GM23338 (cell line): ENCODE measurements around the gene HOXB5. TPM values are rescaled to one million over a fixed set of nuclear protein-coding genes. Genes with fewer than 3 reads are reported as not detected.

Experiments
- ATAC-seq: fragments of 200-7000 bp; cut with Tn5 transposase; 3 replicates; pipeline ENCODE4 v1.9.1; 2020
- DNase-seq: peaks from one replicate; pipeline ENCODE4 v3.0.0-alpha.2; 2015; ENCODE audit warnings: low spot score
- H2AFZ ChIP-seq: fragments of 200-600 bp; sonication (generic); 2 replicates; pipeline ENCODE4 v1.8.0; 2016; ENCODE audit warnings: antibody characterized with exemption, mild to moderate bottlenecking, moderate library complexity
- H3F3A ChIP-seq: fragments of 200-600 bp; sonication (generic); replicated peaks from 2 replicates; pipeline ENCODE4 v1.8.0; 2017; ENCODE audit warnings: antibody characterized with exemption, mixed run types, low read depth
- H3K27ac ChIP-seq: fragments of 200-600 bp; sonication (generic); 2 replicates; pipeline ENCODE4 v1.6.1; 2016; ENCODE audit warnings: low read depth
- H3K27me3 ChIP-seq: fragments of 200-600 bp; sonication (generic); 2 replicates; pipeline ENCODE4 v1.8.0; 2016; ENCODE audit warnings: mild to moderate bottlenecking, mixed run types, moderate library complexity; ENCODE audit not compliant: insufficient read depth
- H3K36me3 ChIP-seq: fragments of 200-600 bp; sonication (generic); 2 replicates; pipeline ENCODE4 v1.8.0; 2016; ENCODE audit warnings: mild to moderate bottlenecking; ENCODE audit not compliant: insufficient read depth
- H3K4me1 ChIP-seq: fragments of 200-600 bp; sonication (generic); 2 replicates; pipeline ENCODE4 v1.8.0; 2016; ENCODE audit warnings: mild to moderate bottlenecking, moderate library complexity; ENCODE audit not compliant: insufficient read depth
- H3K4me2 ChIP-seq: fragments of 200-600 bp; sonication (generic); 2 replicates; pipeline ENCODE4 v1.7.1; 2017; ENCODE audit warnings: mixed run types
- H3K4me3 ChIP-seq: fragments of 200-600 bp; sonication (generic); 2 replicates; pipeline ENCODE4 v1.6.1; 2016; ENCODE audit warnings: mixed run types
- H3K79me2 ChIP-seq: fragments of 200-600 bp; sonication (generic); replicated peaks from 2 replicates; pipeline ENCODE4 v1.8.0; 2017; ENCODE audit warnings: mild to moderate bottlenecking; ENCODE audit not compliant: insufficient read depth
- H3K9me2 ChIP-seq: fragments of 200-600 bp; sonication (generic); 2 replicates; pipeline ENCODE4 v1.8.0; 2017; ENCODE audit not compliant: insufficient read depth
- H4K20me1 ChIP-seq: fragments of 200-600 bp; sonication (generic); replicated peaks from 2 replicates; pipeline ENCODE4 v1.8.0; 2017; ENCODE audit warnings: mild to moderate bottlenecking; ENCODE audit not compliant: insufficient read depth
- H3K27ac Mint-ChIP-seq: 2 replicates; pipeline ENCODE4 v1.8.0; 2020; ENCODE audit warnings: inconsistent platforms, mild to moderate bottlenecking, moderate library complexity, mixed read lengths
- H3K27me3 Mint-ChIP-seq: 3 replicates; pipeline ENCODE4 v1.8.0; 2022; ENCODE audit warnings: low read depth, mild to moderate bottlenecking, moderate library complexity, mixed read lengths, inconsistent platforms; ENCODE audit not compliant: insufficient read depth, poor library complexity
- H3K36me3 Mint-ChIP-seq: 3 replicates; pipeline ENCODE4 v1.8.0; 2021; ENCODE audit warnings: low read depth, mild to moderate bottlenecking, inconsistent platforms, moderate library complexity, mixed read lengths
- H3K4me1 Mint-ChIP-seq: 3 replicates; pipeline ENCODE4 v1.8.0; 2020; ENCODE audit warnings: mild to moderate bottlenecking, inconsistent platforms, mixed read lengths
- H3K4me3 Mint-ChIP-seq: 3 replicates; pipeline ENCODE4 v1.8.0; 2021; ENCODE audit warnings: moderate library complexity, mild to moderate bottlenecking, inconsistent platforms, mixed read lengths
- H3K9me3 Mint-ChIP-seq: 3 replicates; pipeline ENCODE4 v1.8.0; 2020; ENCODE audit warnings: moderate library complexity, mild to moderate bottlenecking, inconsistent platforms, mixed read lengths
- CREB1 ChIP-seq: fragments of 250-450 bp; sonication (Bioruptor Pico); IDR thresholded peaks from 2 replicates; pipeline ENCODE4 v1.5.0; 2020; ENCODE audit warnings: low read depth, mild to moderate bottlenecking, moderate library complexity
- EZH2 ChIP-seq: fragments of 200-600 bp; sonication (generic); IDR thresholded peaks from one replicate; pipeline ENCODE4 v1.8.0; 2017; ENCODE audit warnings: antibody characterized with exemption, mild to moderate bottlenecking, low read depth; ENCODE audit not compliant: unreplicated experiment
- POLR2AphosphoS5 ChIP-seq: IDR thresholded peaks from 2 replicates; pipeline ENCODE4 v1.6.1; 2016; ENCODE audit warnings: antibody characterized with exemption, low read depth
- ZNF331 ChIP-seq: fragments of 250-450 bp; sonication (Bioruptor Pico); IDR thresholded peaks from 2 replicates; pipeline ENCODE4 v1.5.0; 2020; ENCODE audit warnings: low read depth, mild to moderate bottlenecking, moderate library complexity
- polyA plus RNA-seq: library from polyadenylated mRNA; unstranded; fragments of >200 nt; fragmentation: Nextera tagmentation; extraction: Ambion mirVana; gene quantifications from 2 replicates; pipeline ENCODE4 v1.2.1, GENCODE V29; 2016
- total RNA-seq: library from RNA; depleted of rRNA; stranded (reverse); fragments of >200 nt; shearing (Covaris generic); gene quantifications from 2 replicates; pipeline ENCODE4 v1.2.3, GENCODE V29; 2014
- TF ChIP-seq, protein P1 (sequence below): IDR thresholded peaks from 2 replicates; pipeline ENCODE4 v1.6.1; 2016; ENCODE audit warnings: antibody characterized with exemption
- TF ChIP-seq, protein P2 (sequence below), 2 experiments: fragments of 200-600 bp in 1 of 2; sonication (generic) in 1 of 2; conservative IDR thresholded peaks; 2 replicates each; pipeline versions ENCODE4 v1.5.1 to v1.6.1; 2016 to 2017; ENCODE audit warnings: antibody characterized with exemption in 2 of 2, low read depth in 2 of 2, mild to moderate bottlenecking in 2 of 2, moderate library complexity in 1 of 2
- TF ChIP-seq, protein P3 (sequence below): IDR thresholded peaks from one replicate; pipeline ENCODE4 v1.6.1; 2018; ENCODE audit warnings: antibody characterized with exemption; ENCODE audit not compliant: unreplicated experiment
- TF ChIP-seq, protein P4 (sequence below): fragments of 250-450 bp; sonication (Bioruptor Pico); IDR thresholded peaks from 2 replicates; pipeline ENCODE4 v1.5.0; 2020; ENCODE audit warnings: mild to moderate bottlenecking, moderate library complexity

The HOXB5 gene
- total and polyA plus RNA-seq, 2 experiments from 2014 or later: not detected

DNA sequence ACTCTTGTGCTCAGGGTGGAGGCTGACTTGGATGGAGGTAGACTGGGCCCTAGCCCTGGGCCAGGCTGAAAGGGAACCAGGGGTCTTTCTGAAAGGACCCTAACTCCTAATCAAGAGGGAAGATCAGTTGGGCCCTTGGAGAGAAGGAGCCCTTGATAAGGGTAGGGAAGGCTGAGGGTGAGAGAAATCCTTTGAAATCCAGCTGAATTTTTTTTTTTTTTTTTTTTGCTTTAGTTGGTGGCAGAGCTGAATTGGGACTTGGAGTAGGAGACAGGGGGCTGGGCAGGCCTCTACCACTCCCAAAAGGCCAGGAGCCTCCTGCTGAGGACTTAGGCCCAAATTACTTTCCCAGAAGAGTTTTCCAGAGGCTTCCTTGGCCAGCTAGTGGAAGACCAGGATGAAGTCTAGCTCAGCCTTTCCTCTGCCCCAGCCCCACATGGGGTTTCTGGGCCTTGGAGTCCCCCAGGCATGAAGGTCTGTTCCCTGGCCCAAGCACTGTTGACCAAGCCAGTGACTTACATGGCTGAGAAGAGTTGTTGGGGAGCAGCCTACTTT lies 2.9 kb downstream of the HOXB5 start:
- H3K4me1 Mint-ChIP-seq: peaks cover 44% of the 10 kb centered on the region
- peaks cover 66% of the 10 kb centered on the region for H3K4me1 ChIP-seq
- no peaks in the 10 kb centered on the region for H3K36me3 ChIP-seq
- peaks cover 100% of the 10 kb centered on the region for H3K27me3 Mint-ChIP-seq
- peaks cover 62% of the 10 kb centered on the region for H3F3A ChIP-seq
- H3K9me3 Mint-ChIP-seq: no peaks in the 10 kb centered on the region; the same call in 2 of the 3 replicates
- no peak overlapping the region for H3K27ac ChIP-seq
- no peak overlapping the region for H2AFZ ChIP-seq
- H3K4me3 ChIP-seq: no peak overlapping the region
- no peaks in the 10 kb centered on the region for H3K79me2 ChIP-seq
- no peaks in the 10 kb centered on the region for H3K9me2 ChIP-seq
- H3K36me3 Mint-ChIP-seq: no peaks in the 10 kb centered on the region
- DNase-seq: no peak
- no peak overlapping the region for H3K27ac Mint-ChIP-seq
- no peak for ATAC-seq
- peaks cover 50% of the 10 kb centered on the region for H4K20me1 ChIP-seq
- H3K27me3 ChIP-seq: peaks cover 100% of the 10 kb centered on the region
- TF ChIP-seq POLR2AphosphoS5 (no peak), ZNF331 (no peak), CREB1 (CRISPR knock-in tag) (no peak), EZH2 (no peak)
- TF ChIP-seq, protein P1, sequence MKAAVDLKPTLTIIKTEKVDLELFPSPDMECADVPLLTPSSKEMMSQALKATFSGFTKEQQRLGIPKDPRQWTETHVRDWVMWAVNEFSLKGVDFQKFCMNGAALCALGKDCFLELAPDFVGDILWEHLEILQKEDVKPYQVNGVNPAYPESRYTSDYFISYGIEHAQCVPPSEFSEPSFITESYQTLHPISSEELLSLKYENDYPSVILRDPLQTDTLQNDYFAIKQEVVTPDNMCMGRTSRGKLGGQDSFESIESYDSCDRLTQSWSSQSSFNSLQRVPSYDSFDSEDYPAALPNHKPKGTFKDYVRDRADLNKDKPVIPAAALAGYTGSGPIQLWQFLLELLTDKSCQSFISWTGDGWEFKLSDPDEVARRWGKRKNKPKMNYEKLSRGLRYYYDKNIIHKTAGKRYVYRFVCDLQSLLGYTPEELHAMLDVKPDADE: no peak
- TF ChIP-seq, protein P2, sequence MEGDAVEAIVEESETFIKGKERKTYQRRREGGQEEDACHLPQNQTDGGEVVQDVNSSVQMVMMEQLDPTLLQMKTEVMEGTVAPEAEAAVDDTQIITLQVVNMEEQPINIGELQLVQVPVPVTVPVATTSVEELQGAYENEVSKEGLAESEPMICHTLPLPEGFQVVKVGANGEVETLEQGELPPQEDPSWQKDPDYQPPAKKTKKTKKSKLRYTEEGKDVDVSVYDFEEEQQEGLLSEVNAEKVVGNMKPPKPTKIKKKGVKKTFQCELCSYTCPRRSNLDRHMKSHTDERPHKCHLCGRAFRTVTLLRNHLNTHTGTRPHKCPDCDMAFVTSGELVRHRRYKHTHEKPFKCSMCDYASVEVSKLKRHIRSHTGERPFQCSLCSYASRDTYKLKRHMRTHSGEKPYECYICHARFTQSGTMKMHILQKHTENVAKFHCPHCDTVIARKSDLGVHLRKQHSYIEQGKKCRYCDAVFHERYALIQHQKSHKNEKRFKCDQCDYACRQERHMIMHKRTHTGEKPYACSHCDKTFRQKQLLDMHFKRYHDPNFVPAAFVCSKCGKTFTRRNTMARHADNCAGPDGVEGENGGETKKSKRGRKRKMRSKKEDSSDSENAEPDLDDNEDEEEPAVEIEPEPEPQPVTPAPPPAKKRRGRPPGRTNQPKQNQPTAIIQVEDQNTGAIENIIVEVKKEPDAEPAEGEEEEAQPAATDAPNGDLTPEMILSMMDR (conservative IDR thresholded peaks at IDR 0.05; ENCODE audit: low read depth in 2 of 2): no peak
- TF ChIP-seq, protein P3, sequence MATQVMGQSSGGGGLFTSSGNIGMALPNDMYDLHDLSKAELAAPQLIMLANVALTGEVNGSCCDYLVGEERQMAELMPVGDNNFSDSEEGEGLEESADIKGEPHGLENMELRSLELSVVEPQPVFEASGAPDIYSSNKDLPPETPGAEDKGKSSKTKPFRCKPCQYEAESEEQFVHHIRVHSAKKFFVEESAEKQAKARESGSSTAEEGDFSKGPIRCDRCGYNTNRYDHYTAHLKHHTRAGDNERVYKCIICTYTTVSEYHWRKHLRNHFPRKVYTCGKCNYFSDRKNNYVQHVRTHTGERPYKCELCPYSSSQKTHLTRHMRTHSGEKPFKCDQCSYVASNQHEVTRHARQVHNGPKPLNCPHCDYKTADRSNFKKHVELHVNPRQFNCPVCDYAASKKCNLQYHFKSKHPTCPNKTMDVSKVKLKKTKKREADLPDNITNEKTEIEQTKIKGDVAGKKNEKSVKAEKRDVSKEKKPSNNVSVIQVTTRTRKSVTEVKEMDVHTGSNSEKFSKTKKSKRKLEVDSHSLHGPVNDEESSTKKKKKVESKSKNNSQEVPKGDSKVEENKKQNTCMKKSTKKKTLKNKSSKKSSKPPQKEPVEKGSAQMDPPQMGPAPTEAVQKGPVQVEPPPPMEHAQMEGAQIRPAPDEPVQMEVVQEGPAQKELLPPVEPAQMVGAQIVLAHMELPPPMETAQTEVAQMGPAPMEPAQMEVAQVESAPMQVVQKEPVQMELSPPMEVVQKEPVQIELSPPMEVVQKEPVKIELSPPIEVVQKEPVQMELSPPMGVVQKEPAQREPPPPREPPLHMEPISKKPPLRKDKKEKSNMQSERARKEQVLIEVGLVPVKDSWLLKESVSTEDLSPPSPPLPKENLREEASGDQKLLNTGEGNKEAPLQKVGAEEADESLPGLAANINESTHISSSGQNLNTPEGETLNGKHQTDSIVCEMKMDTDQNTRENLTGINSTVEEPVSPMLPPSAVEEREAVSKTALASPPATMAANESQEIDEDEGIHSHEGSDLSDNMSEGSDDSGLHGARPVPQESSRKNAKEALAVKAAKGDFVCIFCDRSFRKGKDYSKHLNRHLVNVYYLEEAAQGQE: no peak
- TF ChIP-seq, protein P4, sequence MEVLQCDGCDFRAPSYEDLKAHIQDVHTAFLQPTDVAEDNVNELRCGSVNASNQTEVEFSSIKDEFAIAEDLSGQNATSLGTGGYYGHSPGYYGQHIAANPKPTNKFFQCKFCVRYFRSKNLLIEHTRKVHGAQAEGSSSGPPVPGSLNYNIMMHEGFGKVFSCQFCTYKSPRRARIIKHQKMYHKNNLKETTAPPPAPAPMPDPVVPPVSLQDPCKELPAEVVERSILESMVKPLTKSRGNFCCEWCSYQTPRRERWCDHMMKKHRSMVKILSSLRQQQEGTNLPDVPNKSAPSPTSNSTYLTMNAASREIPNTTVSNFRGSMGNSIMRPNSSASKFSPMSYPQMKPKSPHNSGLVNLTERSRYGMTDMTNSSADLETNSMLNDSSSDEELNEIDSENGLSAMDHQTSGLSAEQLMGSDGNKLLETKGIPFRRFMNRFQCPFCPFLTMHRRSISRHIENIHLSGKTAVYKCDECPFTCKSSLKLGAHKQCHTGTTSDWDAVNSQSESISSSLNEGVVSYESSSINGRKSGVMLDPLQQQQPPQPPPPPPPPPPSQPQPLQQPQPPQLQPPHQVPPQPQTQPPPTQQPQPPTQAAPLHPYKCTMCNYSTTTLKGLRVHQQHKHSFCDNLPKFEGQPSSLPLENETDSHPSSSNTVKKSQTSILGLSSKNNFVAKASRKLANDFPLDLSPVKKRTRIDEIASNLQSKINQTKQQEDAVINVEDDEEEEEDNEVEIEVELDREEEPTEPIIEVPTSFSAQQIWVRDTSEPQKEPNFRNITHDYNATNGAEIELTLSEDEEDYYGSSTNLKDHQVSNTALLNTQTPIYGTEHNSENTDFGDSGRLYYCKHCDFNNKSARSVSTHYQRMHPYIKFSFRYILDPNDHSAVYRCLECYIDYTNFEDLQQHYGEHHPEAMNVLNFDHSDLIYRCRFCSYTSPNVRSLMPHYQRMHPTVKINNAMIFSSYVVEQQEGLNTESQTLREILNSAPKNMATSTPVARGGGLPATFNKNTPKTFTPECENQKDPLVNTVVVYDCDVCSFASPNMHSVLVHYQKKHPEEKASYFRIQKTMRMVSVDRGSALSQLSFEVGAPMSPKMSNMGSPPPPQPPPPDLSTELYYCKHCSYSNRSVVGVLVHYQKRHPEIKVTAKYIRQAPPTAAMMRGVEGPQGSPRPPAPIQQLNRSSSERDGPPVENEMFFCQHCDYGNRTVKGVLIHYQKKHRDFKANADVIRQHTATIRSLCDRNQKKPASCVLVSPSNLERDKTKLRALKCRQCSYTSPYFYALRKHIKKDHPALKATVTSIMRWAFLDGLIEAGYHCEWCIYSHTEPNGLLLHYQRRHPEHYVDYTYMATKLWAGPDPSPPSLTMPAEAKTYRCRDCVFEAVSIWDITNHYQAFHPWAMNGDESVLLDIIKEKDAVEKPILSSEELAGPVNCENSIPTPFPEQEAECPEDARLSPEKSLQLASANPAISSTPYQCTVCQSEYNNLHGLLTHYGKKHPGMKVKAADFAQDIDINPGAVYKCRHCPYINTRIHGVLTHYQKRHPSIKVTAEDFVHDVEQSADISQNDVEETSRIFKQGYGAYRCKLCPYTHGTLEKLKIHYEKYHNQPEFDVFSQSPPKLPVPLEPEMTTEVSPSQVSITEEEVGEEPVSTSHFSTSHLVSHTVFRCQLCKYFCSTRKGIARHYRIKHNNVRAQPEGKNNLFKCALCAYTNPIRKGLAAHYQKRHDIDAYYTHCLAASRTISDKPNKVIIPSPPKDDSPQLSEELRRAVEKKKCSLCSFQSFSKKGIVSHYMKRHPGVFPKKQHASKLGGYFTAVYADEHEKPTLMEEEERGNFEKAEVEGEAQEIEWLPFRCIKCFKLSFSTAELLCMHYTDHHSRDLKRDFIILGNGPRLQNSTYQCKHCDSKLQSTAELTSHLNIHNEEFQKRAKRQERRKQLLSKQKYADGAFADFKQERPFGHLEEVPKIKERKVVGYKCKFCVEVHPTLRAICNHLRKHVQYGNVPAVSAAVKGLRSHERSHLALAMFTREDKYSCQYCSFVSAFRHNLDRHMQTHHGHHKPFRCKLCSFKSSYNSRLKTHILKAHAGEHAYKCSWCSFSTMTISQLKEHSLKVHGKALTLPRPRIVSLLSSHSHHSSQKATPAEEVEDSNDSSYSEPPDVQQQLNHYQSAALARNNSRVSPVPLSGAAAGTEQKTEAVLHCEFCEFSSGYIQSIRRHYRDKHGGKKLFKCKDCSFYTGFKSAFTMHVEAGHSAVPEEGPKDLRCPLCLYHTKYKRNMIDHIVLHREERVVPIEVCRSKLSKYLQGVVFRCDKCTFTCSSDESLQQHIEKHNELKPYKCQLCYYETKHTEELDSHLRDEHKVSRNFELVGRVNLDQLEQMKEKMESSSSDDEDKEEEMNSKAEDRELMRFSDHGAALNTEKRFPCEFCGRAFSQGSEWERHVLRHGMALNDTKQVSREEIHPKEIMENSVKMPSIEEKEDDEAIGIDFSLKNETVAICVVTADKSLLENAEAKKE (CRISPR knock-in tag): no peak
- H3K4me2 ChIP-seq: no peak overlapping the region
- no peak overlapping the region for H3K4me3 Mint-ChIP-seq
